GM12878 (cell line): ENCODE measurements around the gene ARL5B. TPM values are rescaled to one million over a fixed set of nuclear protein-coding genes. Genes with fewer than 3 reads are reported as not detected.
A peak's percentile ranks its signal among the peaks of the same experiment; 100 is the strongest.

Experiments used
- ATAC-seq: fragments of 200-7000 bp; cut with Tn5 transposase; 3 replicates; pipeline ENCODE4 v1.9.1; 2020; ENCODE audit warnings: mild to moderate bottlenecking, moderate library complexity
- BruUV-seq: library from RNA; stranded (reverse); fragments of 400-500 nt; replicated peaks from 2 replicates; lab custom pipeline; 2021; lab: Mats Ljungman, UMichigan
- CTCF ChIA-PET: fragments of 300-600 bp; sonication (Branson Sonifier 250); formaldehyde crosslinking; extraction: SDS; loops from one replicate; lab custom pipeline; 2021; ENCODE audit warnings: inconsistent platforms; lab: Yijun Ruan, JAX
- POLR2A ChIA-PET: fragments of 350-600 bp; formaldehyde crosslinking; extraction: SDS; loops from one replicate; lab custom pipeline; 2021; ENCODE audit warnings: inconsistent platforms; lab: Charles Lee
- RAD21 ChIA-PET: fragments of 300-600 bp; sonication (Branson Sonifier 250); formaldehyde crosslinking; loops from one replicate; lab custom pipeline; 2023; ENCODE audit warnings: antibody characterized with exemption; ENCODE audit not compliant: unreplicated experiment; lab: Charles Lee
- SMC1A ChIA-PET: fragments of 300-600 bp; sonication (Branson Sonifier 250); formaldehyde crosslinking; loops from one replicate; lab custom pipeline; 2023; ENCODE audit not compliant: unreplicated experiment, uncharacterized antibody; lab: Charles Lee
- DNase-seq: peaks from one replicate; pipeline ENCODE4 v3.0.0-alpha.2; 2011; ENCODE audit warnings: low read depth, low spot score
- FAIRE-seq: peaks from 3 replicates; lab custom pipeline; 2011; peaks lifted over from hg19 to GRCh38; lab: Jason Lieb, UNC
- H2AFZ ChIP-seq: 2 replicates; pipeline ENCODE4 v1.6.0; 2011; ENCODE audit warnings: low read depth, low read length, control low read depth; ENCODE audit not compliant: control insufficient read depth
- H3K27ac ChIP-seq: 2 replicates; pipeline ENCODE4 v1.5.1; 2011; ENCODE audit warnings: control low read depth; ENCODE audit not compliant: control insufficient read depth, insufficient read depth
- H3K27me3 ChIP-seq, 2 experiments: replicated peaks in 1 of 2; 2 replicates each; pipeline versions ENCODE4 v1.6.0 to v1.6.1; 2011; ENCODE audit warnings: low read length in 1 of 2; ENCODE audit not compliant: control insufficient read depth in 2 of 2, insufficient read depth in 2 of 2
- H3K36me3 ChIP-seq, 2 experiments: 2 replicates each; pipeline ENCODE4 v1.5.1; 2011; ENCODE audit warnings: low read length in 1 of 2; ENCODE audit not compliant: control insufficient read depth in 2 of 2, insufficient read depth in 2 of 2
- H3K4me1 ChIP-seq: 2 replicates; pipeline ENCODE4 v1.6.1; 2011; ENCODE audit warnings: mild to moderate bottlenecking, low read length, moderate library complexity, mixed read lengths; ENCODE audit not compliant: control insufficient read depth, insufficient read depth
- H3K4me2 ChIP-seq: 2 replicates; pipeline ENCODE4 v1.6.0; 2011; ENCODE audit warnings: control low read depth; ENCODE audit not compliant: control insufficient read depth, insufficient read depth
- H3K4me3 ChIP-seq: fragments of 200-600 bp; sonication (generic); 2 replicates; pipeline ENCODE4 v1.5.1; 2016
- H3K79me2 ChIP-seq: 2 replicates; pipeline ENCODE4 v1.6.0; 2011; ENCODE audit warnings: low read length; ENCODE audit not compliant: control insufficient read depth, insufficient read depth
- H3K9ac ChIP-seq: 2 replicates; pipeline ENCODE4 v1.8.0; 2011; ENCODE audit warnings: low read length, control low read depth, mixed read lengths; ENCODE audit not compliant: control insufficient read depth, insufficient read depth
- H3K9me3 ChIP-seq: replicated peaks from 3 replicates; pipeline ENCODE4 v1.5.1; 2011; ENCODE audit warnings: mild to moderate bottlenecking, low read length; ENCODE audit not compliant: control insufficient read depth, insufficient read depth
- H4K20me1 ChIP-seq: 2 replicates; pipeline ENCODE4 v1.6.0; 2011; ENCODE audit not compliant: control insufficient read depth, insufficient read depth
- RAD51 ChIP-seq: fragments of 450-650 bp; IDR thresholded peaks from 2 replicates; pipeline ENCODE4 v1.6.1; 2016; ENCODE audit warnings: moderate library complexity, mild to moderate bottlenecking, inconsistent platforms
- SKIL ChIP-seq: fragments of 450-650 bp; IDR thresholded peaks from 2 replicates; pipeline ENCODE4 v1.6.1; 2017; ENCODE audit warnings: mild to moderate bottlenecking, low read depth, inconsistent platforms; ENCODE audit not compliant: poor library complexity, severe bottlenecking
- SMARCA5 ChIP-seq: fragments of 450-650 bp; IDR thresholded peaks from 2 replicates; pipeline ENCODE4 v1.6.1; 2017; ENCODE audit warnings: mild to moderate bottlenecking
- ZBED1 ChIP-seq: IDR thresholded peaks from 2 replicates; pipeline ENCODE4 v1.6.1; 2016; ENCODE audit warnings: borderline replicate concordance
- ZNF217 ChIP-seq: fragments of 450-650 bp; IDR thresholded peaks from 2 replicates; pipeline ENCODE4 v1.6.1; 2017; ENCODE audit warnings: antibody characterized with exemption, mild to moderate bottlenecking
- WGBS: methylation state at CpG from one replicate; pipeline ENCODE4 v1.1.6; 2016; ENCODE audit warnings: low lambda C conversion rate; ENCODE audit not compliant: insufficient replicate concordance, insufficient coverage; ENCODE audit errors: missing lambda C conversion rate; 5-methylcytosine and 5-hydroxymethylcytosine counted together
- in situ Hi-C: fragments of 300-500 bp; cut with MboI; formaldehyde crosslinking; loops from 9 replicates; pipeline ENCODE4 v1.14.3; 2018; ENCODE audit warnings: mixed read lengths
- intact Hi-C: fragments of 100-400 bp; cut with micrococcal nuclease; formaldehyde crosslinking; loops from one replicate; pipeline ENCODE4 v1.14.2; 2022; ENCODE audit not compliant: unreplicated experiment
- polyA plus RNA-seq, 11 experiments: library from polyadenylated mRNA; depleted of rRNA in 4 of 11; unstranded in 6 of 11; stranded (reverse) in 5 of 11; fragments of >200 nt; fragmentation: Nextera tagmentation in 4 of 11; fragmentation: Illumina TruSeq in 1 of 11; extraction: Ambion mirVana in 4 of 11; extraction: Trizol in 1 of 11; gene quantifications; 1 replicate in 1 of 11; 2 replicates in 10 of 11; pipeline versions ENCODE4 v1.2.1 to v1.2.3, GENCODE V29; 2011 to 2016; ENCODE audit warnings: inconsistent platforms in 2 of 11, missing spikeins in 2 of 11, low read depth in 1 of 11
- total RNA-seq, 4 experiments: library from RNA; depleted of rRNA in 3 of 4; stranded (reverse); fragments of >200 nt in 3 of 4; fragmentation: Illumina TruSeq in 1 of 4; extraction: Trizol in 1 of 4; gene quantifications; 2 replicates each; pipeline versions ENCODE4 v1.2.1 to v1.2.3, GENCODE V29; 2013 to 2021

Gene ARL5B
- total and polyA plus RNA-seq, 10 of the 15 experiments (the other 5 are each of a cell fraction or from before 2014, with no cell fraction given) = 2.5 to 20.7 (median 9.1) TPM

GRCh38 chr10:18647945-18648344, 11.3 kb upstream of the ARL5B start (continued):
- TF ChIP-seq SKIL = no peak
- no peak for TF ChIP-seq SMARCA5
- TF ChIP-seq ZNF217 = no peak
- no peak for TF ChIP-seq ZBED1
- TF ChIP-seq, all 136 proteins: peak for 0

DNA sequence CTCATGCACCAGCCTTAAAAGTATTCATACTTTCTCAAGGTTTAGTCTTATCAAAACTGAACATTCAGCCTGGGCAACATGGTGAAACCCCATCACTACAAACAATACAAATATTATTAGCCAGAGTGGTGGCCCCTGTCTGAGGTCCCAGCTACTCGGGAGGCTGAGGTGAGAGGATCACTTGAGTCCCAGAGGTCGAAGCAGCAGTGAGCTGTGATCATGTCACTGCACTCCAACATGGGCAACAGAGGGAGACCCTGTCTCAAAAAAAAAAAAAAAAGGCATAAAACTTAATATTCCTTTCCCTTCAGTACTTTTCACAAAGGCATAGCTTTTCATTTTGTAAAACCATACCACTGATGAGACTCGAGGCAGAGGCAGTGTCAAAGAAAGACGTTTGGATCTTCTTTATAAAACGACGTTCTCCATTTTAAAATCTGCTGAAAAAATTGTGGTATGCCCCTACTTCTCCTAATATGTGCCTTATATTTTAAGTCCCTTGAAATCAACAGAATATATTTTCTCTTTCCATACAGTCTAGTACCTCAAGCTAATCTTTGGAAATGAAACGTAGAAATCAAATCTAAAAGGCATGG, 9.8 kb upstream of the ARL5B start:
- no peaks in the 10 kb centered on the region for H3K36me3 ChIP-seq
- SMC1A ChIA-PET = interaction anchor here (0.9 to 2.8 kb wide), 5 partner anchors 9 to 231 kb away, joined by 3 to 17 read pairs (median 3); partner anchors contain the start of gene ARL5B
- intact Hi-C loops = no loop called here
- no peaks in the 10 kb centered on the region for H4K20me1 ChIP-seq
- H3K4me3 ChIP-seq = peak overlapping the region; percentile 91
- peak; percentile 18 for ATAC-seq
- peak overlapping the region; percentile 85 for H3K9ac ChIP-seq
- WGBS = 68% methylated on average over 7 of the region's 7 CpGs
- CTCF ChIA-PET = interaction anchor here (0.6 to 1.9 kb wide), 2 partner anchors 114 to 177 kb away, joined by 3 to 4 read pairs; no protein-coding TSS in a partner anchor
- H2AFZ ChIP-seq = peak overlapping the region; percentile 47
- H3K79me2 ChIP-seq = peaks cover 38% of the 10 kb centered on the region
- no peak for FAIRE-seq
- BruUV-seq = no TSS peak
- POLR2A ChIA-PET = interaction anchor here (1.3 to 2.7 kb wide), 2 partner anchors 9 to 12 kb away, joined by 3 to 21 read pairs; partner anchors contain the start of gene ARL5B
- H3K4me1 ChIP-seq = no peaks in the 10 kb centered on the region
- TF ChIP-seq RAD51 = no peak
- RAD21 ChIA-PET = interaction anchor here (1.0 to 2.8 kb wide), 5 partner anchors 9 to 251 kb away, joined by 3 to 11 read pairs (median 4); partner anchors contain the start of gene ARL5B
- peak overlapping the region; percentile 76 for H3K4me2 ChIP-seq
- in situ Hi-C loops = no loop called here
- no peaks in the 10 kb centered on the region for H3K9me3 ChIP-seq
- H3K27ac ChIP-seq = peak overlapping the region; percentile 63; the same call in 1 of the 2 replicates
- DNase-seq = no peak
- no peaks in the 10 kb centered on the region for H3K27me3 ChIP-seq
